OCI-LY3 (cell line): ENCODE data around the gene MYO1G.

Experiments
- H2AFZ ChIP-seq: fragments of 200-600, 300-600 bp; shearing (Covaris generic); 2 replicates; pipeline ENCODE4 v1.6.0; 2014; ENCODE audit warnings: antibody characterized with exemption, low read depth, low read length
- H3K27ac ChIP-seq: fragments of 200-600, 300-600 bp; sonication (generic); 2 replicates; pipeline ENCODE4 v1.5.1; 2014; ENCODE audit warnings: mild to moderate bottlenecking, low read length, moderate library complexity, mixed read lengths
- H3K27me3 ChIP-seq: fragments of 200-600, 300-600 bp; sonication (generic); 2 replicates; pipeline ENCODE4 v1.6.1; 2014; ENCODE audit warnings: low read depth, low read length, mixed read lengths
- H3K36me3 ChIP-seq: fragments of 200-600, 300-600 bp; sonication (generic); replicated peaks from 2 replicates; pipeline ENCODE3; 2014; ENCODE audit warnings: low read depth, low read length, mixed read lengths
- H3K4me1 ChIP-seq: fragments of 300-600, 200-600 bp; sonication (generic); 2 replicates; pipeline ENCODE4 v1.6.1; 2014; ENCODE audit warnings: low read length, mixed read lengths
- H3K4me2 ChIP-seq: fragments of 200-600, 300-600 bp; sonication (generic); 2 replicates; pipeline ENCODE4 v1.6.1; 2014; ENCODE audit warnings: low read length, mixed read lengths
- H3K4me3 ChIP-seq: fragments of 300-600, 200-600 bp; sonication (generic); 2 replicates; pipeline ENCODE4 v1.5.1; 2014; ENCODE audit warnings: antibody characterized with exemption, mild to moderate bottlenecking, low read length, moderate library complexity
- H3K79me2 ChIP-seq: fragments of 300-600, 200-600 bp; shearing (Covaris generic); 2 replicates; pipeline ENCODE4 v1.6.1; 2014; ENCODE audit warnings: mild to moderate bottlenecking, low read length, mixed read lengths
- H3K9ac ChIP-seq: fragments of 300-600, 200-600 bp; shearing (Covaris generic); 2 replicates; pipeline ENCODE4 v1.6.0; 2014; ENCODE audit warnings: mild to moderate bottlenecking, low read length, moderate library complexity
- H3K9me3 ChIP-seq: fragments of 200-600, 300-600 bp; shearing (Covaris generic); 2 replicates; pipeline ENCODE4 v1.6.1; 2014; ENCODE audit warnings: low read length, mixed read lengths; ENCODE audit not compliant: insufficient read depth
- H4K20me1 ChIP-seq: fragments of 200-600, 300-600 bp; sonication (generic); 2 replicates; pipeline ENCODE4 v1.6.1; 2016; ENCODE audit warnings: low read length, mixed read lengths; ENCODE audit not compliant: insufficient read depth
- CTCF ChIP-seq: fragments of 200-600, 300-600 bp; sonication (generic); IDR thresholded peaks from 2 replicates; pipeline ENCODE4 v1.5.1; 2014; ENCODE audit warnings: antibody characterized with exemption, low read length, low read depth
- EZH2phosphoT487 ChIP-seq: fragments of 200-600 bp; shearing (Covaris generic); IDR thresholded peaks from 2 replicates; pipeline ENCODE4 v1.6.1; 2018; ENCODE audit warnings: antibody characterized with exemption, mixed run types, low read depth

MYO1G gene

GRCh38 chr7:44979481-44980392, 922 bp upstream of the MYO1G start:
- H3K27me3 ChIP-seq: no peaks in the 10 kb centered on the region
- peaks cover 63% of the 10 kb centered on the region for H3K36me3 ChIP-seq
- H3K27ac ChIP-seq: peak overlapping the region; percentile 87
- TF ChIP-seq EZH2phosphoT487 (no peak), CTCF (peak; percentile 15; the same call in 1 of the 2 replicates)
- peaks cover 18% of the 10 kb centered on the region for H4K20me1 ChIP-seq
- H3K4me1 ChIP-seq: peaks cover 75% of the 10 kb centered on the region
- H3K9ac ChIP-seq: peak overlapping the region; percentile 71
- peaks cover 18% of the 10 kb centered on the region for H3K79me2 ChIP-seq
- H2AFZ ChIP-seq: no peak overlapping the region
- peak overlapping the region; percentile 69 for H3K4me3 ChIP-seq
- peak overlapping the region; percentile 83 for H3K4me2 ChIP-seq
- no peaks in the 10 kb centered on the region for H3K9me3 ChIP-seq

- Histone ChIP-seq H3K79me2 (no peaks in the 10 kb centered on the region; the same call in 1 of the 2 replicates), H4K20me1 (peaks cover under 1% of the 10 kb centered on the region; the same call in 1 of the 2 replicates), H3K27me3 (no peaks in the 10 kb centered on the region), H3K9me3 (no peaks in the 10 kb centered on the region), H3K4me1 (peaks cover 57% of the 10 kb centered on the region), H3K36me3 (peaks cover 45% of the 10 kb centered on the region), H3K9ac (peak overlapping the region; percentile 71; the same call in 1 of the 2 replicates), H3K27ac (peak overlapping the region; percentile 87), H3K4me2 (peak overlapping the region; percentile 83), H2AFZ (no peak overlapping the region), H3K4me3 (peak overlapping the region; percentile 69)
- TF ChIP-seq CTCF: no peak
Observed at GRCh38 chr7:44977959-44978335, 868 bp downstream of the MYO1G start.

GRCh38 chr7:44977304-44977958, 1.4 kb downstream of the MYO1G start:
- no peak overlapping the region for H2AFZ ChIP-seq
- H3K4me2 ChIP-seq: peak overlapping the region; percentile 83
- peak overlapping the region; percentile 71; the same call in 1 of the 2 replicates for H3K9ac ChIP-seq
- H3K27ac ChIP-seq: peak overlapping the region; percentile 87
- no peaks in the 10 kb centered on the region for H3K9me3 ChIP-seq
- no peaks in the 10 kb centered on the region for H4K20me1 ChIP-seq
- TF ChIP-seq CTCF (no peak), EZH2phosphoT487 (no peak)
- H3K4me1 ChIP-seq: peaks cover 52% of the 10 kb centered on the region
- peak overlapping the region; percentile 69 for H3K4me3 ChIP-seq
- H3K79me2 ChIP-seq: no peaks in the 10 kb centered on the region
- H3K27me3 ChIP-seq: no peaks in the 10 kb centered on the region
- peaks cover 40% of the 10 kb centered on the region for H3K36me3 ChIP-seq

GRCh38 chr7:44976746-44977196, 2.0 kb downstream of the MYO1G start:
- no peaks in the 10 kb centered on the region for H4K20me1 ChIP-seq
- peaks cover 38% of the 10 kb centered on the region for H3K36me3 ChIP-seq
- no peaks in the 10 kb centered on the region for H3K9me3 ChIP-seq
- H2AFZ ChIP-seq: no peak overlapping the region
- peaks cover 48% of the 10 kb centered on the region for H3K4me1 ChIP-seq
- 0 out of 2 replicates have a peak overlapping the region, but pooled peaks have one; percentile 14 for H3K4me2 ChIP-seq
- peak overlapping the region; percentile 10; the same call in 1 of the 2 replicates for H3K9ac ChIP-seq
- no peak overlapping the region for H3K4me3 ChIP-seq
- no peak overlapping the region for H3K27ac ChIP-seq
- no peaks in the 10 kb centered on the region for H3K27me3 ChIP-seq
- TF ChIP-seq CTCF (no peak), EZH2phosphoT487 (no peak)
- H3K79me2 ChIP-seq: no peaks in the 10 kb centered on the region
